Vagina (tissue), 2 donors: Measurements from ENCODE around the gene TMEM139. TPM values are rescaled to one million over a fixed set of nuclear protein-coding genes. Genes with fewer than 3 reads are reported as not detected.

ENCODE experiments used
- DNase-seq, 2 donors: peaks; one replicate each; pipeline ENCODE4 v3.0.0-alpha.2; 2017; ENCODE audit errors: extremely low spot score in 2 of 2
- H3K27ac ChIP-seq: fragments of 200-600 bp; sonication (generic); one replicate; pipeline ENCODE4 v1.5.1; 2019
- H3K27me3 ChIP-seq: fragments of 200-600 bp; sonication (generic); one replicate; pipeline ENCODE4 v1.5.1; 2019
- H3K36me3 ChIP-seq, 2 donors: fragments of 200-600 bp; sonication (generic); one replicate each; pipeline ENCODE4 v1.5.1; 2017 to 2019
- H3K4me1 ChIP-seq: fragments of 200-600 bp; sonication (generic); one replicate; pipeline ENCODE4 v1.5.1; 2019
- H3K4me3 ChIP-seq, 2 donors: fragments of 200-600 bp; sonication (generic); 1 replicate in 1 of 2; 2 replicates in 1 of 2; pipeline ENCODE4 v1.5.1; 2016 to 2019
- H3K9me3 ChIP-seq: fragments of 200-600 bp; sonication (generic); one replicate; pipeline ENCODE4 v1.5.1; 2019
- POLR2A ChIP-seq, 2 donors: fragments of 450-650 bp; IDR thresholded peaks; one replicate each; pipeline ENCODE4 v1.6.1; 2017; ENCODE audit warnings: antibody characterized with exemption in 2 of 2, mild to moderate bottlenecking in 2 of 2, moderate library complexity in 2 of 2
- POLR2AphosphoS5 ChIP-seq, 2 donors: sonication (generic); formaldehyde crosslinking; IDR thresholded peaks; one replicate each; pipeline ENCODE4 v1.9.0; 2017; ENCODE audit warnings: antibody characterized with exemption in 2 of 2, mild to moderate bottlenecking in 2 of 2, low read depth in 1 of 2; ENCODE audit not compliant: insufficient read depth in 1 of 2
- intact Hi-C: fragments of 100-400 bp; cut with DNase I; formaldehyde crosslinking; loops from one replicate; pipeline ENCODE4 v1.15.1; 2023
- total RNA-seq: library from RNA; depleted of rRNA; stranded (reverse); fragments of >200 nt; gene quantifications from one replicate; pipeline ENCODE4 v1.2.3, GENCODE V29; 2016
- TF ChIP-seq, protein P1 (sequence below), 3 experiments: fragments of 450-650 bp in 2 of 3; fragments of 200-600 bp in 1 of 3; sonication (generic) in 1 of 3; IDR thresholded peaks; one replicate each; pipeline ENCODE4 v1.5.1; 2017 to 2019; ENCODE audit warnings: antibody characterized with exemption in 3 of 3, mild to moderate bottlenecking in 2 of 3, moderate library complexity in 2 of 3

The TMEM139 gene
- total RNA-seq, 1 donor from 2014 or later, result not detected

DNA sequence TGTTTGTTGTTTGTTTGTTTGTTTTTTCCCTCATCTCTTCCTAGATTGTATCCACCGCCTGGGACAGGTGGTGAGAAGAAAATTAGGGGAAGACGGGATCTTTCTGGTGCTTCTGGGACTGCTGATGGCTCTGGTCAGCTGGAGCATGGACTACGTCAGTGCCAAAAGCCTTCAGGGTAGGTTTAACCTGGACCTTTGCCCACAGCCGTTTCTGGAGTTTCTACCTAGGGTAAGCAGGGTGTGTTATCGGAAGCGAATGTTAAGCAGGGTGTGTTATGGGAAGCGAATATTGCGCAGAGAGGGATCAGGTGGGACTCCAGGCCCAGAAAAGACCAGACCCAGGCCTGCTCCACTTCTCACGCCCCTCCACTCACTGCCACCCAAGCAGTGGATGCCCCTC is 35.9 kb downstream of the TMEM139 start:
- Histone ChIP-seq H3K27ac (no peak overlapping the region), H3K4me3 (no peak overlapping the region), H3K4me1 (peaks cover 15% of the 10 kb centered on the region), H3K9me3 (no peaks in the 10 kb centered on the region), H3K27me3 (no peaks in the 10 kb centered on the region), H3K36me3 (no peaks in the 10 kb centered on the region)
- DNase-seq, result no peak
- intact Hi-C loops, result no loop called here
- TF ChIP-seq POLR2A (IDR thresholded peaks at IDR 0.05), result no peak
- TF ChIP-seq POLR2AphosphoS5 (IDR thresholded peaks at IDR 0.05; ENCODE audit: insufficient read depth in 1 of 2, low read depth in 1 of 2), result no peak

DNA sequence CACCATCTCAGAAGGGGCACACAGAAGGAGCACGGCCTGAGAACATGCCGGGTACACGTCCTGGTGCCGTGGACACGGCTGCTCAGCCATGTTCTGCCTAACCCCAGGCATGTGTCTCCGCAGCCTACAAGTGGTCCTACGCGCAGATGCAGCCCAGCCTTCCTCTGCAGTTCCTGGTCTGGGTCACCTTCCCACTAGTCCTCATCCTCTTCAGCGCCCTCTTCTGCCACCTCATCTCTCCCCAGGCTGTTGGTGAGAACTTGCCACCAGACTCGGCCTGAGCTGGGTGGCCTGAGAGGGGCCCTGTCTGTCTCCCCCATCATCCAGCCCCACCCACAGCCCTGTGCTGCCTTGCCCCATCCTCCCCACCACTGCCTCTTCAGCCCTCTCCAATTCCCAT is 36.5 kb downstream of the TMEM139 start:
- no peak for DNase-seq
- Histone ChIP-seq H3K4me1 (peaks cover 15% of the 10 kb centered on the region), H3K36me3 (no peaks in the 10 kb centered on the region), H3K27ac (no peak overlapping the region), H3K4me3 (no peak overlapping the region), H3K9me3 (no peaks in the 10 kb centered on the region), H3K27me3 (no peaks in the 10 kb centered on the region)
- TF ChIP-seq POLR2AphosphoS5 (IDR thresholded peaks at IDR 0.05; ENCODE audit: insufficient read depth in 1 of 2, low read depth in 1 of 2) (no peak), POLR2A (IDR thresholded peaks at IDR 0.05) (no peak)
- TF ChIP-seq, protein P1, sequence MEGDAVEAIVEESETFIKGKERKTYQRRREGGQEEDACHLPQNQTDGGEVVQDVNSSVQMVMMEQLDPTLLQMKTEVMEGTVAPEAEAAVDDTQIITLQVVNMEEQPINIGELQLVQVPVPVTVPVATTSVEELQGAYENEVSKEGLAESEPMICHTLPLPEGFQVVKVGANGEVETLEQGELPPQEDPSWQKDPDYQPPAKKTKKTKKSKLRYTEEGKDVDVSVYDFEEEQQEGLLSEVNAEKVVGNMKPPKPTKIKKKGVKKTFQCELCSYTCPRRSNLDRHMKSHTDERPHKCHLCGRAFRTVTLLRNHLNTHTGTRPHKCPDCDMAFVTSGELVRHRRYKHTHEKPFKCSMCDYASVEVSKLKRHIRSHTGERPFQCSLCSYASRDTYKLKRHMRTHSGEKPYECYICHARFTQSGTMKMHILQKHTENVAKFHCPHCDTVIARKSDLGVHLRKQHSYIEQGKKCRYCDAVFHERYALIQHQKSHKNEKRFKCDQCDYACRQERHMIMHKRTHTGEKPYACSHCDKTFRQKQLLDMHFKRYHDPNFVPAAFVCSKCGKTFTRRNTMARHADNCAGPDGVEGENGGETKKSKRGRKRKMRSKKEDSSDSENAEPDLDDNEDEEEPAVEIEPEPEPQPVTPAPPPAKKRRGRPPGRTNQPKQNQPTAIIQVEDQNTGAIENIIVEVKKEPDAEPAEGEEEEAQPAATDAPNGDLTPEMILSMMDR (IDR thresholded peaks at IDR 0.05), result no peak
- intact Hi-C loops, result no loop called here

DNA sequence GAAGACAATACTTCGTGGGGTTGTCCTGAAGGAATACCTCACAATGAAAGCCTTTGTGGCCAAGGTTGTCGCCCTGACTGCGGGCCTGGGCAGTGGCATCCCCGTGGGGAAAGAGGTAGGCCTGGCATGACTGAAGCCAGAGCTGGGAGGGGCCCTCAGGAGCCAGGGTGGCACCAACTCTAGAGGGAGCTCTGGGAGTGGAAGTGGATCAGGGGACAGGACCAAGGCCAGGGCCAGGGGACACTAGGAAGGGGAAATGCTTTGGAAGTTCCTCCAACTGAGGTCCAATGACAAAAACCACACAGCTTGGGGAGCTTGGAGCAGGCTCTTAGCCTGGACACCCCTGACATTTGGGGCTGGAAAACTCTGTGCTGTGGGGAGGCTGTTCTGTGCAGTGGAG is 37.0 kb downstream of the TMEM139 start:
- intact Hi-C loops, result no loop called here

DNA sequence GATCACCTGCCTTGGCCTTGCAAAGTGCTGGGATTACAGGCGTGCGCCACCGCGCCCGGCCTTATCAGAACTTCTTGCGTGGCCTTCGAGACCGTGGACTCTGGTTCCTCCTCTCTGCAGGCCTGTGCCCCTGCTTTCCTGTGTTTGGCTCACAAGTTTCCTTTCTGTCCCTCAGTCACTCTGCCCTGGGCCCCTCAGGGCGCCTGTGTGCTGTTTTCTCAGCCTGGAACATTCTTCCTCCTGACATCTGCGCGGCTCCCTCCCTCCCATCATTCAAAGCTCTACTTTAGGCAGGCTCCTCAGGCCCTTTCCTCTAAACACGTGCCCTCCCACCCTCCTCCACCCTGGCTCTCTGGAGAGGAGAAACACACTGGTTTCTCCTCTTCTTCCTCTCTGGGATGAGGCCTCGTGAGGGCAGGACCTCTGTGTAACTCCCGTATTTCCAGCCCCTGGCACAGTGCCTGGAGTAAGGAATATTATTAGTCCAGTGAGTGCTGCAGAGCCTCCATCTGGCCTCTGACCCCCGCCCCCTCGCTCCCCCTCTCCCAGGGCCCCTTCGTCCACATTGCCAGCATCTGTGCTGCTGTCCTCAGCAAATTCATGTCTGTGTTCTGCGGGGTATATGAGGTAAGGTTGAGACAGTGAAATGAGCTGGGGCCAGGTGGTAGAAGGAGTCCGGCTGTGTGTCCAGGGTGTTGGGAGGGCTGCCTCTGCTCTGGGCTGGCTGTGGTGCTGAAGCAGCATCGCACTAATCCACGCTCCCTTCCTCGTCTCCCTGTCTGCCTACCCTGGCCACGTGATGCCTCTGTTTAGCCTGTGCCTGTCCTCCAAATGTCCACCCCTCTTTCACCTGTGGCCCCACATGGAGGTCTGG is 38.2 kb downstream of the TMEM139 start:
- H3K9me3 ChIP-seq, result no peaks in the 10 kb centered on the region
- no peaks in the 10 kb centered on the region for H3K27me3 ChIP-seq
- intact Hi-C loops, result no loop called here
- H3K27ac ChIP-seq, result peak overlapping the region; percentile 2
- TF ChIP-seq, protein P1 (IDR thresholded peaks at IDR 0.05), result no peak
- TF ChIP-seq POLR2A (IDR thresholded peaks at IDR 0.05) (no peak), POLR2AphosphoS5 (IDR thresholded peaks at IDR 0.05; ENCODE audit: insufficient read depth in 1 of 2, low read depth in 1 of 2) (no peak)
- H3K4me3 ChIP-seq, result no peak overlapping the region
- peaks cover 15% of the 10 kb centered on the region for H3K4me1 ChIP-seq
- H3K36me3 ChIP-seq, result no peaks in the 10 kb centered on the region
- no peak for DNase-seq

More for the DNA sequence above, 37.0 kb downstream of the TMEM139 start:
- no peak overlapping the region for H3K4me3 ChIP-seq
- H3K4me1 ChIP-seq, result peaks cover 15% of the 10 kb centered on the region
- no peak overlapping the region for H3K27ac ChIP-seq
- H3K27me3 ChIP-seq, result no peaks in the 10 kb centered on the region
- DNase-seq, result no peak
- no peaks in the 10 kb centered on the region for H3K9me3 ChIP-seq
- TF ChIP-seq, protein P1 (IDR thresholded peaks at IDR 0.05), result no peak
- no peak for TF ChIP-seq POLR2A (IDR thresholded peaks at IDR 0.05)
- TF ChIP-seq POLR2AphosphoS5 (IDR thresholded peaks at IDR 0.05; ENCODE audit: insufficient read depth in 1 of 2, low read depth in 1 of 2), result no peak
- no peaks in the 10 kb centered on the region for H3K36me3 ChIP-seq

DNA sequence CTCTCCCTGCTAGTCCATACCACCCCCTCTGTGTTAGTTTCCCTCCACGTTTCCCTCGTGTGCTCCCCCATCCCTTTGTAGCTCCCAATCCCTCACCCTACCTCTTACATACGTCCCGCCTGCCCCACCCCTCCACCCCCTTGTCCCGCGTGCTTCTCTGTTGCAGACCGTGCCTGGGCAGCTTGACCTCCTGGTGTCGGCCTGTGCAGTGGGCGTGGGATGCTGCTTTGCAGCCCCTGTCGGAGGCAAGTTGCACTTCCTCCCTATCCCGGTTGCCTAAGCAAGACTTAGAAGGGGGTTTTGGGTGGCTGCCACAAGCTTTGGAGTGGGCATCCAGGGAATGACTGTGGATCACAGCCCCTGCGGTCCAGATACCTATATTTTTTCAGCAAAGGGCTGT is 38.9 kb downstream of the TMEM139 start:
- TF ChIP-seq POLR2A (IDR thresholded peaks at IDR 0.05), result no peak
- TF ChIP-seq, protein P1 (IDR thresholded peaks at IDR 0.05), result no peak
- TF ChIP-seq POLR2AphosphoS5 (IDR thresholded peaks at IDR 0.05; ENCODE audit: insufficient read depth in 1 of 2, low read depth in 1 of 2), result no peak
- Histone ChIP-seq H3K36me3 (no peaks in the 10 kb centered on the region), H3K4me3 (no peak overlapping the region), H3K9me3 (no peaks in the 10 kb centered on the region), H3K4me1 (peaks cover 10% of the 10 kb centered on the region), H3K27me3 (no peaks in the 10 kb centered on the region), H3K27ac (no peak overlapping the region)
- DNase-seq, result no peak
- intact Hi-C loops, result no loop called here
